ENCODE measurements around the gene KCNIP3. TPM values are rescaled to one million over a fixed set of nuclear protein-coding genes. Genes with fewer than 3 reads are reported as not detected.

Gene KCNIP3
- total RNA-seq, 1 experiment from 2014 or later = not detected

DNA sequence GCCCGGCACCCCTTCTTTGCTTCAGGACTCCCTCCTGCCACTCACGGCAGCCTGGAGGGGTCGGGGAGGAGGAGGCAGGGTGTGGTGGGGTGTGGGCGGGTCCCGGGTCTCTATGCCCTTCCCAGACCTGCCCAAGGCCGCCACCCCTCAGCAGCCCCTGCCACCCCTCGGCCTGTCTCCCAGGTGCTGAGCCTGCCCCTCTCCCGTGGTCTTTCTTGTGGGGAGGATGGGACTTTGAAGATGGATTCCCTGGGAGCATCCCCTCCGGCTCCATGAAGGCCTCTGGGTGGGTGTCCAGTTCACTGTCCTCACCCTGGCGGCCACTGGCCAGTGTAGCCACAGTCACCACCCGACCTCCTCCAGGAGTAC lies 23.2 kb downstream of the KCNIP3 start:
- DNase-seq = no peak
- Mint-ChIP-seq H3K27ac (ENCODE audit: unreplicated experiment) (no peak overlapping the region), H3K27me3 (ENCODE audit: insufficient read depth, unreplicated experiment) (peaks cover 4% of the 10 kb centered on the region), H3K4me3 (ENCODE audit: unreplicated experiment) (no peak overlapping the region), H3K36me3 (ENCODE audit: insufficient read depth, unreplicated experiment) (no peaks in the 10 kb centered on the region), H3K9me3 (ENCODE audit: unreplicated experiment) (peaks cover 3% of the 10 kb centered on the region), H3K4me1 (ENCODE audit: low read depth, unreplicated experiment) (no peaks in the 10 kb centered on the region)
- Histone ChIP-seq H3K27me3 (replicated peaks; ENCODE audit: control insufficient read depth, insufficient read depth, low read length) (no peaks in the 10 kb centered on the region), H3K4me3 (ENCODE audit: low read depth, low read length) (no peak overlapping the region), H3K9me3 (no peaks in the 10 kb centered on the region), H3K36me3 (ENCODE audit: control insufficient read depth, insufficient read depth, low read length) (no peaks in the 10 kb centered on the region), H3K4me1 (no peaks in the 10 kb centered on the region)
- no TSS peak for BruUV-seq (replicated peaks)
- TF ChIP-seq, protein P1, sequence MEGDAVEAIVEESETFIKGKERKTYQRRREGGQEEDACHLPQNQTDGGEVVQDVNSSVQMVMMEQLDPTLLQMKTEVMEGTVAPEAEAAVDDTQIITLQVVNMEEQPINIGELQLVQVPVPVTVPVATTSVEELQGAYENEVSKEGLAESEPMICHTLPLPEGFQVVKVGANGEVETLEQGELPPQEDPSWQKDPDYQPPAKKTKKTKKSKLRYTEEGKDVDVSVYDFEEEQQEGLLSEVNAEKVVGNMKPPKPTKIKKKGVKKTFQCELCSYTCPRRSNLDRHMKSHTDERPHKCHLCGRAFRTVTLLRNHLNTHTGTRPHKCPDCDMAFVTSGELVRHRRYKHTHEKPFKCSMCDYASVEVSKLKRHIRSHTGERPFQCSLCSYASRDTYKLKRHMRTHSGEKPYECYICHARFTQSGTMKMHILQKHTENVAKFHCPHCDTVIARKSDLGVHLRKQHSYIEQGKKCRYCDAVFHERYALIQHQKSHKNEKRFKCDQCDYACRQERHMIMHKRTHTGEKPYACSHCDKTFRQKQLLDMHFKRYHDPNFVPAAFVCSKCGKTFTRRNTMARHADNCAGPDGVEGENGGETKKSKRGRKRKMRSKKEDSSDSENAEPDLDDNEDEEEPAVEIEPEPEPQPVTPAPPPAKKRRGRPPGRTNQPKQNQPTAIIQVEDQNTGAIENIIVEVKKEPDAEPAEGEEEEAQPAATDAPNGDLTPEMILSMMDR (IDR thresholded peaks at IDR 0.05; ENCODE audit: insufficient read depth in 1 of 2, low read depth in 1 of 2, low read length in 1 of 2, severe bottlenecking in 1 of 2, unreplicated experiment in 1 of 2) = no peak
- POLR2A ChIA-PET = no interaction called here
- intact Hi-C loops (cut with micrococcal nuclease; ENCODE audit: unreplicated experiment) = no loop called here
- CTCF ChIA-PET = no interaction called here

DNA sequence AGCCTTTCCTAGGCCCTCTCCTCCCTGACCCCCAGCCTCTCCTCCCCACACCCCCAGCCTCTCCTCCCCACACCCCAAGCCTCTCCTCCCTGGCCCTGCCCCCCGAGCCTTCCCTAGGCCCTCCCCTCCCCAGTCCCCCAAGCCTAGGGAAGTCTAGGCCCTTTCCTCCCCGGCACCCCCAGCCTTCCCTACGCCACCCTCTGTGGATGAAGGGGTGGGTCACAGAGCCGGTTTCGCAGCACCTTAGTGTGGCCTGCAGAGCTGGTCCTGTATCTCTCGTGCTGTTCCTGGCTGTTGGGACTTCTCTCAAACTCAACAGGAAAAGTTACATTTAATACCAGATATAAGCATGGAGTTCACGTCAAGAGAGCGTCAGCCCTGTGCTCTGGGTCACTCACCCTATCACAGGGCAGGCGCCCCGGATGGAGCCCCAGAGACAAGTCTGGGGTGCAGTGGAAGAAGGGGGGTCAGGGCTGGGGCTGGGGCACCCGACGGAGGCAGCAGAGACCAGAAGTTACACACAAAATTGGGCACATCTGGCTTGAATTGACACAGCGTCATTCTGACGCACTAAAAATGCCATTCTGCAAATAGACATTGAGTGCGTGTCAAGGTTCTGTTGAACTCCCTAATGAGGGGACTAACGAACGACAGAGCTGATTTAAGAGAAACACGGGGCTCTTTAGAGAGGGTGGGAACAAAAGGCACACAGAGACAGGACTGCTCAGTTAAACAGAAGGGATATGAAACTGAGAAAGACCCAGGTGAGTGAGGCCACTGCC lies 24.0 kb downstream of the KCNIP3 start:
- no peaks in the 10 kb centered on the region for H3K9me3 ChIP-seq
- intact Hi-C loops (cut with micrococcal nuclease; ENCODE audit: unreplicated experiment) = no loop called here
- Mint-ChIP-seq H3K27ac (ENCODE audit: unreplicated experiment) (no peak overlapping the region), H3K9me3 (ENCODE audit: unreplicated experiment) (peaks cover 11% of the 10 kb centered on the region), H3K4me1 (ENCODE audit: low read depth, unreplicated experiment) (no peaks in the 10 kb centered on the region), H3K36me3 (ENCODE audit: insufficient read depth, unreplicated experiment) (no peaks in the 10 kb centered on the region), H3K4me3 (ENCODE audit: unreplicated experiment) (no peak overlapping the region), H3K27me3 (ENCODE audit: insufficient read depth, unreplicated experiment) (peaks cover 4% of the 10 kb centered on the region)
- no peaks in the 10 kb centered on the region for H3K27me3 ChIP-seq (replicated peaks; ENCODE audit: control insufficient read depth, insufficient read depth, low read length)
- no peaks in the 10 kb centered on the region for H3K4me1 ChIP-seq
- ChIA-PET POLR2A (no interaction called here), CTCF (no interaction called here)
- TF ChIP-seq, protein P1 (IDR thresholded peaks at IDR 0.05; ENCODE audit: insufficient read depth in 1 of 2, low read depth in 1 of 2, low read length in 1 of 2, severe bottlenecking in 1 of 2, unreplicated experiment in 1 of 2) = no peak
- BruUV-seq (replicated peaks) = no TSS peak
- no peak overlapping the region for H3K4me3 ChIP-seq (ENCODE audit: low read depth, low read length)
- DNase-seq = no peak
- H3K36me3 ChIP-seq (ENCODE audit: control insufficient read depth, insufficient read depth, low read length) = no peaks in the 10 kb centered on the region

DNA sequence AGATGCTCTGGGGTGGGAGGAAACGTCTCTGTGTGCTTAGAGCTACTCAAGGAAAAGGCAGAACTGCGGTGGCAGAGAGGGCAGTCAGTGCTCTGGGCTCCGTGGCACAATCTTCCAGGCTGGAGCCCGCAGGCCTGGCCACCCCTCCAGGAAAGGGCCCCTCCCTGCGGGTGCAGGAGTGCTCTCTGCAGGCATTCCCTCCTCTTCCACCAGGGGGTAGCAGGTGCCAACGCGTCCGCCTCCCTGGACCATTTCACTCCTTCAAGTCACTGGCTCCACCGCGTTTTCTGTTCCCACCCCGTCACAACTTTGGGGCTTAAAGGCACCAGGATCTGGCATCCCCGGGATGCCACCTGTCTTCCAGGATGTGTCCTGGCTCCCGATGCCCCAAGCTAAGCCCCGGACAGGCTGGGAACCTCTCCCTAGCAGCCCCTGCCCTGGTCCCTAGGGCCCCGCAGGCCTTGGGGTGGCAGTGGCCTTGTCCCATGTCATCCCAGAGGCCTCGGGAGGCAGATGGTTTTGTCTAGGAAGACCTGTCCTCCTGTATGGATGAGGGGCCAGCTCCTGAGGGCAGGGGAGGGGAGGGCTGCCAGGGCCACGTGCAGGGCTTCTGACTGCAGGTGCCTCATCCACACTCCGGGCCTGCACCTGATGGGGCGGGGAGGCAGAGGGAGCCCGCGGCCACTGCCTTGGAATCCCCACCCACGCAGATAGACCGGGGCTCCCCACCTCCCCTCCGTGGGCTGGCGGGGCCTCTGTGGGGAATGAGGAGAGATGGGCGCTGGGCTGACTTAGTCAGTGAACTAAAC lies 26.4 kb downstream of the KCNIP3 start:
- intact Hi-C loops (cut with micrococcal nuclease; ENCODE audit: unreplicated experiment) = no loop called here
- CTCF ChIA-PET = no interaction called here
- Histone ChIP-seq H3K4me1 (no peaks in the 10 kb centered on the region), H3K9me3 (no peaks in the 10 kb centered on the region), H3K4me3 (ENCODE audit: low read depth, low read length) (no peak overlapping the region), H3K36me3 (ENCODE audit: control insufficient read depth, insufficient read depth, low read length) (no peaks in the 10 kb centered on the region), H3K27me3 (replicated peaks; ENCODE audit: control insufficient read depth, insufficient read depth, low read length) (no peaks in the 10 kb centered on the region)
- DNase-seq = peak in 1 of 2 experiments; percentile 47
- TF ChIP-seq, protein P1 (IDR thresholded peaks at IDR 0.05; ENCODE audit: insufficient read depth in 1 of 2, low read depth in 1 of 2, low read length in 1 of 2, severe bottlenecking in 1 of 2, unreplicated experiment in 1 of 2) = peak; percentile 39 to 43
- Mint-ChIP-seq H3K27ac (ENCODE audit: unreplicated experiment) (no peak overlapping the region), H3K27me3 (ENCODE audit: insufficient read depth, unreplicated experiment) (peaks cover 2% of the 10 kb centered on the region), H3K9me3 (ENCODE audit: unreplicated experiment) (peaks cover 15% of the 10 kb centered on the region), H3K36me3 (ENCODE audit: insufficient read depth, unreplicated experiment) (no peaks in the 10 kb centered on the region), H3K4me3 (ENCODE audit: unreplicated experiment) (no peak overlapping the region), H3K4me1 (ENCODE audit: low read depth, unreplicated experiment) (no peaks in the 10 kb centered on the region)
- BruUV-seq (replicated peaks) = no TSS peak
- POLR2A ChIA-PET = no interaction called here

All from Caco-2 (cell line).